ENCODE results near the gene ZC2HC1B.

ZC2HC1B gene

DNA sequence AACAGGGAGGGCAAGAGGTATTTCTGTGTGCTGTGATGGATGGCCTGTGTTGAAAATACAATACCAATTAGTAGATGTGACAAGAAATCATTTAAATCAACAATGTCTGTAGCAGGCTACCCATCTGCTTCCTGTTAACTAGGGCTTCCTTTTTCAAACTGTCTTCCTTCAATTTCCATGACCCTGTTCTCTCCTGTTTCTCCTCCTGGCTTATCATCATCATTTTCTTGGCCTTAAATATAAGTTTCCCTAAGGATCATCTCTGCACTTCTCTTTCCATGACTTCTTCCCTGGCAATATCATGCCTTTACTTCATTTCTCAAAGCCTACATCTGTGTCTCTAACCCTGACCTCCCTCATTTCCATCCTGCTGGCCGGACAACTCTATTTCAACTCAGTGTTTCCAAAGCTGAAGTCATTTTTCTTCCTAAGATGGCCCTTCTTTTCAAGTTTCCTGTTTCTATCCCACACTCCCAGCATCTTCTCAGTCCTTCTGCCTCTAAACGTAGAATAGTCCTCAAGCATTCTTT is 18.2 kb downstream of the ZC2HC1B start:
- H3K27me3 ChIP-seq (replicated peaks; ENCODE audit: control insufficient read depth, insufficient read depth, low read length): no peaks in the 10 kb centered on the region
- TF ChIP-seq CTCF (IDR thresholded peaks at IDR 0.05; ENCODE audit: insufficient read depth, low read length, poor library complexity, severe bottlenecking): no peak
- H3K36me3 ChIP-seq (ENCODE audit: control insufficient read depth, insufficient read depth, low read length): no peaks in the 10 kb centered on the region
- no peak for DNase-seq (ENCODE audit: extremely low read depth, insufficient read length)
- no peak overlapping the region for H3K4me3 ChIP-seq (replicated peaks; ENCODE audit: low read depth, low read length)

- H3K36me3 ChIP-seq (ENCODE audit: control insufficient read depth, insufficient read depth, low read length): no peaks in the 10 kb centered on the region
- no peaks in the 10 kb centered on the region for H3K27me3 ChIP-seq (replicated peaks; ENCODE audit: control insufficient read depth, insufficient read depth, low read length)
- DNase-seq (ENCODE audit: extremely low read depth, insufficient read length): no peak
- H3K4me3 ChIP-seq (replicated peaks; ENCODE audit: low read depth, low read length): no peak overlapping the region
- TF ChIP-seq CTCF (IDR thresholded peaks at IDR 0.05; ENCODE audit: insufficient read depth, low read length, poor library complexity, severe bottlenecking): no peak
Observed at GRCh38 chr6:143884216-143884900, 20.1 kb downstream of the ZC2HC1B start.

DNA sequence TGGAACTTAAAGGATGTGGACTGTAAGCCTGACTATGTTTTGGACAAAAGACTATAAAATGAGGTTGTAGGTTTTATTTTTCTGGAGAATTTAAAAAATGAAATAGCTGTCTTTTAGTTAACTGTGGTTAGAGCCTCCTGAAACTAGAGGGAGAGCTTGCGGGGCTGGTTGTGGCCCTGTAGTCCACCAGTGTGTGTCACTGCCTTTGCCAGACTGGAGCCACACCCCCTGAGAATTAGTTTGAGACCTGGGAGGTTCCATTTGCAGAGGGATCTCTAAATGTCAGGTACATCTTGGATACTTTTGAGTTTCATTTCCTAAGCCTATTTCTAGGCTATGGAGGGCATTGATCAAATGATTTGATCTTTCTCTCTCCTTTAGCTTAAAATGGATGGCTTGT is 20.8 kb downstream of the ZC2HC1B start:
- TF ChIP-seq CTCF (IDR thresholded peaks at IDR 0.05; ENCODE audit: insufficient read depth, low read length, poor library complexity, severe bottlenecking): no peak
- H3K27me3 ChIP-seq (replicated peaks; ENCODE audit: control insufficient read depth, insufficient read depth, low read length): no peaks in the 10 kb centered on the region
- no peak overlapping the region for H3K4me3 ChIP-seq (replicated peaks; ENCODE audit: low read depth, low read length)
- DNase-seq (ENCODE audit: extremely low read depth, insufficient read length): no peak
- no peaks in the 10 kb centered on the region for H3K36me3 ChIP-seq (ENCODE audit: control insufficient read depth, insufficient read depth, low read length)

DNA sequence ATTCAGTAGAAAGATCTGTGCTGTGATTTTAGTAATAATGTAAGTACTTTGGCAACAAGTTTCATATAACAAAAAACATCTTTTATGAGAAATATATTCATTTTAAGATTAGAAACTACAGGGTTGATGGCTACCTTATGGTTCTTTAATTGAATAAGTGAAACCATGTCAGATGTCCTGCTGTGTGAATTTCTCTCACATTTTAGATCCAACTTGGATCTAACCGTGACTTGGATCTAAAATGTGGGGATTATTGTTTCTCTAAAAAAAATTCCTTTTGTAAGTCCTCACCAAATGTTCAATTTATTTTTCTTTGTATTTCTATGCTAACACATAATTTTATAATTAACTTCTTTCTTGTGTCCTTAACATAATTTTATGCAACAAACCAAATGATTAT is 30.4 kb downstream of the ZC2HC1B start:
- H3K4me3 ChIP-seq (replicated peaks; ENCODE audit: low read depth, low read length): no peak overlapping the region
- no peaks in the 10 kb centered on the region for H3K27me3 ChIP-seq (replicated peaks; ENCODE audit: control insufficient read depth, insufficient read depth, low read length)
- no peak for TF ChIP-seq CTCF (IDR thresholded peaks at IDR 0.05; ENCODE audit: insufficient read depth, low read length, poor library complexity, severe bottlenecking)
- DNase-seq (ENCODE audit: extremely low read depth, insufficient read length): no peak
- H3K36me3 ChIP-seq (ENCODE audit: control insufficient read depth, insufficient read depth, low read length): no peaks in the 10 kb centered on the region

- Histone ChIP-seq H3K36me3 (ENCODE audit: control insufficient read depth, insufficient read depth, low read length) (no peaks in the 10 kb centered on the region), H3K27me3 (replicated peaks; ENCODE audit: control insufficient read depth, insufficient read depth, low read length) (no peaks in the 10 kb centered on the region), H3K4me3 (replicated peaks; ENCODE audit: low read depth, low read length) (no peak overlapping the region)
- no peak for DNase-seq (ENCODE audit: extremely low read depth, insufficient read length)
- no peak for TF ChIP-seq CTCF (IDR thresholded peaks at IDR 0.05; ENCODE audit: insufficient read depth, low read length, poor library complexity, severe bottlenecking)
Observed at GRCh38 chr6:143896126-143896860, 32.0 kb downstream of the ZC2HC1B start.

Data from GM06990 (cell line).